Endothelial cell of umbilical vein (primary cell): Measurements from ENCODE around the gene FNBP1. TPM values are rescaled to one million over a fixed set of nuclear protein-coding genes. Genes with fewer than 3 reads are reported as not detected.

Experiments used
- BruUV-seq: library from RNA; stranded (reverse); fragments of 400-500 nt; replicated peaks from 2 replicates; lab custom pipeline; 2021; lab: Mats Ljungman, UMichigan
- CTCF ChIA-PET: fragments of 300-600, 350-600 bp; sonication (Branson Sonifier 250); formaldehyde crosslinking; loops from one replicate; lab custom pipeline; 2021; ENCODE audit warnings: antibody characterized with exemption, inconsistent platforms; lab: Charles Lee
- POLR2A ChIA-PET: fragments of 300-600, 350-600 bp; sonication (Branson Sonifier 250); formaldehyde crosslinking; loops from one replicate; lab custom pipeline; 2021; ENCODE audit warnings: antibody characterized with exemption, inconsistent platforms; lab: Charles Lee
- DNase-seq: peaks from one replicate; pipeline ENCODE4 v3.0.0-alpha.2; 2011; ENCODE audit warnings: low read depth, low spot score
- FAIRE-seq: peaks from 2 replicates; lab custom pipeline; 2011; peaks lifted over from hg19 to GRCh38; lab: Jason Lieb, UNC
- H2AFZ ChIP-seq: 2 replicates; pipeline ENCODE4 v1.6.0; 2012; ENCODE audit warnings: low read depth, low read length, control low read depth, inconsistent platforms
- H3K27ac ChIP-seq: 2 replicates; pipeline ENCODE4 v1.5.1; 2011; ENCODE audit warnings: low read depth, mild to moderate bottlenecking, control low read depth, low read length, moderate library complexity; ENCODE audit not compliant: insufficient read depth
- H3K27me3 ChIP-seq, 2 experiments: 2 replicates each; pipeline versions ENCODE4 v1.6.0 to v1.6.1; 2011; ENCODE audit warnings: low read length in 2 of 2, mixed read lengths in 1 of 2; ENCODE audit not compliant: control insufficient read depth in 2 of 2, insufficient read depth in 2 of 2
- H3K36me3 ChIP-seq, 2 experiments: 2 replicates in 1 of 2; 3 replicates in 1 of 2; pipeline ENCODE4 v1.5.1; 2011; ENCODE audit warnings: low read length in 2 of 2, mild to moderate bottlenecking in 1 of 2, moderate library complexity in 1 of 2; ENCODE audit not compliant: control insufficient read depth in 2 of 2, insufficient read depth in 2 of 2; ENCODE audit errors: extremely low read depth in 1 of 2
- H3K4me1 ChIP-seq: 3 replicates; pipeline ENCODE4 v1.5.1; 2011; ENCODE audit warnings: mild to moderate bottlenecking, low read length; ENCODE audit not compliant: control insufficient read depth, insufficient read depth; ENCODE audit errors: extremely low read depth
- H3K4me2 ChIP-seq: 2 replicates; pipeline ENCODE4 v1.6.1; 2011; ENCODE audit warnings: low read length, control low read depth, mixed read lengths; ENCODE audit not compliant: insufficient read depth
- H3K4me3 ChIP-seq, 3 experiments: fragments of 200-600 bp in 1 of 3; sonication (generic), shearing (Covaris generic) in 1 of 3; replicated peaks in 1 of 3; 2 replicates each; pipeline ENCODE4 v1.5.1; 2011 to 2016; ENCODE audit warnings: control low read depth in 3 of 3, low read length in 3 of 3, mild to moderate bottlenecking in 2 of 3, inconsistent platforms in 1 of 3, low read depth in 1 of 3, moderate library complexity in 1 of 3; ENCODE audit not compliant: insufficient read depth in 1 of 3
- H3K79me2 ChIP-seq: 2 replicates; pipeline ENCODE4 v1.6.0; 2012; ENCODE audit warnings: low read length, inconsistent platforms; ENCODE audit not compliant: control insufficient read depth, insufficient read depth
- H3K9ac ChIP-seq: replicated peaks from 2 replicates; pipeline ENCODE3; 2011; ENCODE audit warnings: low read length, control low read depth; ENCODE audit not compliant: insufficient read depth; ENCODE audit errors: extremely low read depth
- H3K9me1 ChIP-seq: replicated peaks from 3 replicates; pipeline ENCODE4 v1.6.0; 2011; ENCODE audit warnings: mild to moderate bottlenecking, low read length; ENCODE audit not compliant: control insufficient read depth, insufficient read depth; ENCODE audit errors: extremely low read depth
- H3K9me3 ChIP-seq: replicated peaks from 2 replicates; pipeline ENCODE4 v1.5.1; 2012; ENCODE audit warnings: low read length, inconsistent platforms; ENCODE audit not compliant: control insufficient read depth, insufficient read depth
- H4K20me1 ChIP-seq: replicated peaks from 2 replicates; pipeline ENCODE3; 2011; ENCODE audit warnings: mild to moderate bottlenecking, low read length; ENCODE audit not compliant: control insufficient read depth, insufficient read depth; ENCODE audit errors: extremely low read depth
- EZH2 ChIP-seq: IDR thresholded peaks from 2 replicates; pipeline ENCODE4 v1.6.1; 2012; ENCODE audit warnings: borderline replicate concordance, low read depth, mild to moderate bottlenecking, moderate library complexity, low read length, inconsistent platforms; ENCODE audit not compliant: severe bottlenecking
- FOS ChIP-seq: IDR thresholded peaks from 2 replicates; pipeline ENCODE4 v1.6.1; 2011; ENCODE audit warnings: mild to moderate bottlenecking, low read length, moderate library complexity, borderline replicate concordance; ENCODE audit not compliant: insufficient read depth
- GATA2 ChIP-seq: IDR thresholded peaks from 2 replicates; pipeline ENCODE4 v1.7.0; 2011; ENCODE audit warnings: low read depth, mild to moderate bottlenecking, moderate library complexity, mixed read lengths, low read length; ENCODE audit not compliant: insufficient read length, insufficient read depth
- JUN ChIP-seq: IDR thresholded peaks from 2 replicates; pipeline ENCODE4 v1.6.1; 2011; ENCODE audit warnings: borderline replicate concordance, low read depth; ENCODE audit not compliant: insufficient read length, insufficient read depth
- MYC ChIP-seq: IDR thresholded peaks from one replicate; pipeline ENCODE4 v1.6.1; 2011; ENCODE audit warnings: mild to moderate bottlenecking, low read depth, low read length
- POLR2A ChIP-seq: IDR thresholded peaks from 2 replicates; pipeline ENCODE4 v1.6.1; 2012; ENCODE audit warnings: low read depth, mild to moderate bottlenecking, control low read depth, low read length
- POLR2AphosphoS5 ChIP-seq: IDR thresholded peaks from 2 replicates; pipeline ENCODE4 v1.6.1; 2012; ENCODE audit warnings: low read depth, mild to moderate bottlenecking, control low read depth, low read length, moderate library complexity; ENCODE audit not compliant: insufficient read depth
- dilution Hi-C: fragments of 300-500 bp; cut with MboI; formaldehyde crosslinking; loops from one replicate; pipeline ENCODE4 v1.15.0; 2019; ENCODE audit warnings: low sequenced_read_pairs; ENCODE audit not compliant: extremely low pct_ligation_motif_present
- intact Hi-C: fragments of 100-400 bp; cut with micrococcal nuclease; formaldehyde crosslinking; loops from one replicate; pipeline ENCODE4 v1.10.0; 2022
- polyA plus RNA-seq, 4 experiments: library from polyadenylated mRNA; depleted of rRNA in 3 of 4; stranded (reverse) in 3 of 4; unstranded in 1 of 4; fragments of >200 nt; gene quantifications; 2 replicates each; pipeline versions ENCODE4 v1.2.1 to v1.2.3, GENCODE V29; 2011 to 2012; ENCODE audit warnings: missing spikeins in 1 of 4
- total RNA-seq: library from RNA; stranded (reverse); gene quantifications from 2 replicates; pipeline ENCODE4 v1.2.3, GENCODE V29; 2021
- TF ChIP-seq, protein P1 (sequence below), 2 donors: IDR thresholded peaks; 1 replicate in 1 of 2; 2 replicates in 1 of 2; pipeline ENCODE4 v1.5.1; 2011; ENCODE audit warnings: low read length in 2 of 2, mild to moderate bottlenecking in 2 of 2, moderate library complexity in 2 of 2, control low read depth in 1 of 2, inconsistent platforms in 1 of 2, low read depth in 1 of 2; ENCODE audit not compliant: insufficient read depth in 1 of 2; ENCODE audit errors: extremely low read depth in 1 of 2
- TF ChIP-seq, protein P2 (sequence below): IDR thresholded peaks from 2 replicates; pipeline ENCODE4 v1.6.1; 2011; ENCODE audit not compliant: insufficient read depth, insufficient read length

The FNBP1 gene
- total and polyA plus RNA-seq, 2 donors (not counting 3 experiments of a cell fraction or from before 2014, with no cell fraction given): 10.9 to 43.9 TPM

DNA sequence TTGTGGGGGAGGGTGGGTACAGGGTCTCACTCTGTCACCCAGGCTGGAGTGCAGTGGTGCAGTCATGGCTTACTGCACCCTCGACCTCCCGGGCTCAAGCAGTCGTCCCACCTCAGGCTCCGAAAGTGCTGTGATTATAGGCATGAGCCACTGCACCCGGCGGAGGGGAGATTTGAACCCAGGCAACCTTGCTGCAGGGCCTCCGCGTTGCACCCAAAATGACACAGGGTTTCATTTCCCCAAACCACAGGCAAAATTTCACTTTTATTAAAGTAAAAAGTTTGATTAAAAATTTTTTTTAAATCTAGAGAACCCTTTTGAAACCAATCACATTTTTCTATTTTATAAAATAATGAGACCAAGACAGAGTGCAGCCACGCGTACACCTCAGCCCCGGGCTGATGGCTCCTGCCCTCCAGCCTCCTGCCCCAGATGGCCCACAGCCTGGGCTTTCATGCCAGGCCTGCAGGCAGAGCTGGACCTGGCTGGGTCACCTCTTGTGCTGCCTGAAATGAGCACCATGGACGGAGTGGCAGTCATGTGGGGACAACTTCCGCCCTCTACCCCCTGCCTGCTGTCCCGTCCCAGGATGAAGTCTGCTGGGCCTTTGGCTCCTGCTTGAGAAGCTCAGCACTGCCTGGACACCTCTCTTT lies 177.2 kb downstream of the FNBP1 start:
- ChIA-PET POLR2A (no interaction called here), CTCF (interaction anchor here (0.6 to 1.3 kb wide), 2 partner anchors 10 to 244 kb away, joined by 3 read pairs; no protein-coding TSS in a partner anchor)
- no peak overlapping the region for H3K4me3 ChIP-seq
- no peak overlapping the region for H3K9ac ChIP-seq
- no peak overlapping the region for H3K4me2 ChIP-seq
- H2AFZ ChIP-seq: no peak overlapping the region
- DNase-seq (no peak), FAIRE-seq (no peak)
- peaks cover 3 to 11% of the 10 kb centered on the region in 2 experiments for H3K36me3 ChIP-seq
- no peaks in the 10 kb centered on the region for H3K9me1 ChIP-seq
- no peaks in the 10 kb centered on the region for H3K9me3 ChIP-seq
- no peaks in the 10 kb centered on the region for H3K79me2 ChIP-seq
- no TSS peak for BruUV-seq
- no peaks in the 10 kb centered on the region for H3K27me3 ChIP-seq
- H3K4me1 ChIP-seq: no peaks in the 10 kb centered on the region
- H4K20me1 ChIP-seq: no peaks in the 10 kb centered on the region
- dilution Hi-C loops (no loop called here), intact Hi-C loops (no loop called here)
- H3K27ac ChIP-seq: no peak overlapping the region
- no peak for TF ChIP-seq FOS
- TF ChIP-seq, protein P1, sequence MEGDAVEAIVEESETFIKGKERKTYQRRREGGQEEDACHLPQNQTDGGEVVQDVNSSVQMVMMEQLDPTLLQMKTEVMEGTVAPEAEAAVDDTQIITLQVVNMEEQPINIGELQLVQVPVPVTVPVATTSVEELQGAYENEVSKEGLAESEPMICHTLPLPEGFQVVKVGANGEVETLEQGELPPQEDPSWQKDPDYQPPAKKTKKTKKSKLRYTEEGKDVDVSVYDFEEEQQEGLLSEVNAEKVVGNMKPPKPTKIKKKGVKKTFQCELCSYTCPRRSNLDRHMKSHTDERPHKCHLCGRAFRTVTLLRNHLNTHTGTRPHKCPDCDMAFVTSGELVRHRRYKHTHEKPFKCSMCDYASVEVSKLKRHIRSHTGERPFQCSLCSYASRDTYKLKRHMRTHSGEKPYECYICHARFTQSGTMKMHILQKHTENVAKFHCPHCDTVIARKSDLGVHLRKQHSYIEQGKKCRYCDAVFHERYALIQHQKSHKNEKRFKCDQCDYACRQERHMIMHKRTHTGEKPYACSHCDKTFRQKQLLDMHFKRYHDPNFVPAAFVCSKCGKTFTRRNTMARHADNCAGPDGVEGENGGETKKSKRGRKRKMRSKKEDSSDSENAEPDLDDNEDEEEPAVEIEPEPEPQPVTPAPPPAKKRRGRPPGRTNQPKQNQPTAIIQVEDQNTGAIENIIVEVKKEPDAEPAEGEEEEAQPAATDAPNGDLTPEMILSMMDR (IDR thresholded peaks at IDR 0.05; ENCODE audit: extremely low read depth in 1 of 2, insufficient read depth in 1 of 2, low read depth in 1 of 2, low read length in 2 of 2): no peak
- no peak for TF ChIP-seq POLR2A

DNA sequence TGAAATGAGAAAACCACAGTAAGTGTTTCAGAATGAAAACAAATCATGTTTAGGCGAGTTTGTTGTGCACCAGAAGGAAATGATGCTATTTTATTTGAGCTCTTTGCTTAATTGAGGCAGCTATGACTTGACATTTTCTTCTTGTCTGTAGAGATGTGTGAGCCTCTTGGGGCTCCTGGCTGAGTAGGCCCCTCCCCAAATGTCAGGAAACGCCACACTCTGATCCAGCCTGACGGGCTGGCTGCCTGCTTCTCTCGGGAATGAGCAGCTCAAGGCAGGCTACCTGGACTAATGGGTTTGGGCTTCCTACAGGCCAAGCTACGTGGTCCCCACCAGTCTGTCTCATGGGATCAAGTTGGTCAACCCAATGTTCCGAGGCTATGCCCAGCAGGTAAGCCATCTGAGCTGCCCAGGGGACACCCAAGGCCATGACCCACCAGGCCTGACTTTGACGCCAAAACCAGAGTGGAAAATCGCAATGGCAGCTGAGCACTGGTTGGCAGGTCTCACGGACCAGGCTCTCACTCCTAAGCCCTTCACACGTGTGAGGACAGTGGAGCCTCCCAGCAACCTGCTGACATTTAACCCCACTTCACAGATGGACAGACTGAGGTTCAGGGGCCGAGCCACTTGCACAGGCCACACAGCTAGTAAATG lies 177.9 kb downstream of the FNBP1 start:
- TF ChIP-seq GATA2: no peak
- no peak for TF ChIP-seq FOS
- no peak for TF ChIP-seq EZH2
- no peak for TF ChIP-seq MYC
- TF ChIP-seq JUN: no peak
- TF ChIP-seq POLR2A: no peak
- TF ChIP-seq, protein P2, sequence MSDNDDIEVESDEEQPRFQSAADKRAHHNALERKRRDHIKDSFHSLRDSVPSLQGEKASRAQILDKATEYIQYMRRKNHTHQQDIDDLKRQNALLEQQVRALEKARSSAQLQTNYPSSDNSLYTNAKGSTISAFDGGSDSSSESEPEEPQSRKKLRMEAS: no peak
- TF ChIP-seq POLR2AphosphoS5: no peak
- TF ChIP-seq, protein P1 (IDR thresholded peaks at IDR 0.05; ENCODE audit: extremely low read depth in 1 of 2, insufficient read depth in 1 of 2, low read depth in 1 of 2, low read length in 2 of 2): no peak
- intact Hi-C loops (no loop called here), dilution Hi-C loops (no loop called here)
- no peak overlapping the region for H3K9ac ChIP-seq
- H3K9me3 ChIP-seq: no peaks in the 10 kb centered on the region
- POLR2A ChIA-PET: no interaction called here
- H3K4me3 ChIP-seq: no peak overlapping the region
- no peak overlapping the region for H3K4me2 ChIP-seq
- peak; percentile 8 for FAIRE-seq
- BruUV-seq: no TSS peak
- H3K4me1 ChIP-seq: no peaks in the 10 kb centered on the region
- H3K36me3 ChIP-seq: peaks cover 3 to 11% of the 10 kb centered on the region in 2 experiments
- no peak overlapping the region for H2AFZ ChIP-seq
- no peak overlapping the region for H3K27ac ChIP-seq
- CTCF ChIA-PET: interaction anchor here (0.5 to 1.3 kb wide), 2 partner anchors 10 to 142 kb away, joined by 3 to 4 read pairs; no protein-coding TSS in a partner anchor
- no peaks in the 10 kb centered on the region for H3K79me2 ChIP-seq
- H3K27me3 ChIP-seq: no peaks in the 10 kb centered on the region
- H3K9me1 ChIP-seq: no peaks in the 10 kb centered on the region
- no peak for DNase-seq
- no peaks in the 10 kb centered on the region for H4K20me1 ChIP-seq
